Measurements from ENCODE around the gene FMC1. TPM values are rescaled to one million over a fixed set of nuclear protein-coding genes. Genes with fewer than 3 reads are reported as not detected.
"Not testable (repeated sequence)": the region's sequence is repeated elsewhere in the genome, so short reads cannot be mapped to it uniquely, and the experiment has no call there.

The FMC1 gene
- total RNA-seq, 1 experiment from 2014 or later, result 12.3 TPM

DNA sequence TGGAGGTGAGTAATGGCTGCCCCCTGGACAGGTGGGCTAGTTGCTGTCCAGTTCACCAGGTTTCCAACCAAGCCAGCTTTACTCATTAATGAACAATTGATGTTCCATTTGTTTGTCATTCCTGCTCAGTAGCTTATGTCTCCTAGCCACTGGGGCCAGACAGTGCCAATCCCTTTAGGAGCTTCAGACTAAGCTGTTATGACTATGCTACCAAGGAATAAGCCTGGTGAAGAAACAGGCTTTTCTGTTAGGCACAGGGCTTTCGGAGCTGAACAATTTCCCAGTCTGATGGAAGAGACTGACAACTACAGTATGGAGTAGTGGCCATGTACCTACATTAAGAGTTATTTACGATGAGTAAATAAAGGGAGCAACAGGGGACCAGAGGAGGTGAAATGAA, 2.1 kb upstream of the FMC1 start:
- DNase-seq (ENCODE audit: low spot score), result no peak
- in situ Hi-C loops (cut with HindIII; ENCODE audit: low sequenced_read_pairs), result no loop called here

DNA sequence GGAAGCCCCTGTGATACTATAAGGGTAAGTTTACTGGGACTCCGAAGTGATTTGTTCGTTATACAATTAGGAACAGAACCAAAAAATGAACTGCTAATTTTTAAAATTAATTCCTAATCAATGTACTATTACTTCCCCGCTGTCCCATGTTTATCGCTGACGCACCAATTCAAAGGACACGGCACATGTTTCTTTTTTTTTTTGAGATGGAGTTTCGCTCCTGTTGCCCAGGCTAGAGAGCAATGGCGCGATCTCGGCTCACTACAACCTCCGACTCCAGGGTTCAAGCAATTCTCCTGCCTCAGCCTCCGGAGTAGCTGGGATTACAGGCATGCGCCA, 1.5 kb upstream of the FMC1 start:
- in situ Hi-C loops (cut with HindIII; ENCODE audit: low sequenced_read_pairs), result no loop called here
- no peak for DNase-seq (ENCODE audit: low spot score)

DNA sequence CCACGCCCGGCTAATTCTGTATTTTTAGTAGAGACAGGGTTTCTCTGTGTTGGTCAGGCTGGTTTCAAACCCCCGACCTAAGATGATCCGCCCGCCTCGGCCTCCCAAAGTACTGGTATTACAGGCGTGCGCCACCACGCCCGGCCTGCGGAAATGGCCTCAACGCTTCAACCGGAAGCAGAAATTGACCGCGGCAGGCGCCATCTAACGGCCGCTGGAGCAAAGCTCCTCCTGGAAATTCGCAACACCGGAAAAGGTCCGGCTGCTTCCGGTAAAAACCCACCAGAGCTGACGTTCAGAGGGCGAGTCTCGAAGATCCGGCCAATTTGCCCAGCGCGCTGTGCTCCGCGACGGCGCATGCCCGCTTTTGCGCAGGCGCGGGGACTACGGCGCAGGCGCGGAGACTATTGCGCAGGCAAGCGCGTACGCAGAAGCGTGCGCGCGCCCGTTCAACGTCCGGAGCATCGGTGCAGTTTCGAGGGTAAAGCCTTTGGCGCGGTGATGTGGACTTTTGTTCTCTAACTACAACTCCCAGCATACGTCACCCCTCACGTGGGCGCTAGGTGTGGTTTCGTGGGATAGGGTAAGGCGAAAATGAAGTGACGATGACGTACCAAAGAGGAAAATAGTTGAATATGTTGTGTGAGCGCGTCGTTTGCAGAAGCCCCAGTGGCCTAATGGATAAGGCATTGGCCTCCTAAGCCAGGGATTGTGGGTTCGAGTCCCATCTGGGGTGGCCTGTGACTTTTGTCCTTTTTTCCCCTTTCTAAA, 915 bp upstream of the FMC1 start:
- peak; percentile 100 for DNase-seq (ENCODE audit: low spot score)
- in situ Hi-C loops (cut with HindIII; ENCODE audit: low sequenced_read_pairs), result no loop called here

DNA sequence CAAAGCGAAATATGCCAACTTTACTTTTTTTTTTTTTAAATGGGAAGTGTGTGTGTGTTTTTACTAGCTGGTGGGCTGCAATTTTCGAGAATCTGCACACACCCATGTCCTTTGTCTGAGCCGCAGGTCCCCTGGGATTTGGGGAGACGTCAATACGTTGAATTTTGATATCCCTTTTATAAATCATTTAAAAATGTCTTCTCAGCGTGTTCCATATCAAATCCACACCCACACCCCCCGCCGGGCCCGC, 404 bp upstream of the FMC1 start:
- in situ Hi-C loops (cut with HindIII; ENCODE audit: low sequenced_read_pairs), result no loop called here
- DNase-seq (ENCODE audit: low spot score), result no peak

DNA sequence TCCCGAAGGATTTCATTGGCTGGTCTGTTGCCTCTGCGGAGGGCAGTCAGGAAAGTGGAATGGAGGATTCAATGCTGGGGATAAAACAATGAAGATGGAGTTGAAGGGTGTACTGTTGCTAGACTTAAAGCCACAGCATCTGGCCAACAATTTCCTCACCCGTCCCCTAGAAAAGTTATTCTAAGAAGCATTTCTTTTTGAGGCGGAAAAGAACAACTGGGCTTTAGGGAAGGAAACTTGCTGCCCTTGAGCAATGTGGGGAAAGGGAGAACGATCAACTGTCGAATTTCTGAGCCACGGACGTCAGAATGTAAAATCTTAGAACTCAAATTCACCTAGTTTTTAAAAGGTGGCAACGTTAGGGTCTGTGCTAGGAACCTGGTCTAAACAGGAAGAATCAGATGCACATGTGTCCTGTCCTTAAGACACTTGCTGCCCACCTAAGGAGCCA, 664 bp downstream of the FMC1 start:
- in situ Hi-C loops (cut with HindIII; ENCODE audit: low sequenced_read_pairs), result no loop called here
- no peak for DNase-seq (ENCODE audit: low spot score)

DNA sequence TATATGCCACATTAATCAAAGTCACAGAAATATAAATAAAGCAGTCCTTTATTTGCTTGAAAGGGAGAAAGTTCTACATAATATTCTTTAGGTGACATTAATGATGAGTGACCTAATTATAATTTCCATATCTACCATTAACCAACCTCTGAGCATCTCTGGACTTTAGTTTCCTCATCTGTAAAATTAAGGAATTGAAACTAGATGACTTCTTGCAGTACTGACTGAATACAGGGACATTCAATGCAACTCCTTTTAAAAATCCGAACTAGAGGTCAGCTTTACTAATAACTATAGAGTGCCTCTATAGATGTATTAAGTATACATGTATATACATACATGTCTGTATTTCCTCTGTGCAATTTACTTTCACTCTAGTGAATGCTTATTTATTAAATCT, 3.9 kb downstream of the FMC1 start:
- DNase-seq (ENCODE audit: low spot score), result no peak
- in situ Hi-C loops (cut with HindIII; ENCODE audit: low sequenced_read_pairs), result no loop called here

DNA sequence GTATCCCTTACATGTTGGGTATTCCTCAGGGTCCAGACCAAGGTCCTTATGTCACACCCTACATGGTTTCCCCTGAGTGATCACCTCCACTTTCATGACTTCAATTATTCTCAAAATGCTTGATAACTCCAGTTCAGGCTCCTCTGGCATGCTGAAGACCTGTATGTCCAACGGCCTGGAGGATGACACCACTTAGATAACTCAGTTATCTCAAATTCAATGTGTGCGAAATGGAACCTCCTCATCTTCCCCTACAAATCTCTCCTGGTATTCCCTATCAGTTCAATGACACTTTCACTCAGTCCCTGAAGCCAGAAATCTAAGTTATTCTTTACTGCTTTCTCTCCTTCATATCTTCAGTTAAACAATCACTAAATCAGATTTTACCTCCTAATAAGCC, 9.9 kb downstream of the FMC1 start:
- in situ Hi-C loops (cut with HindIII; ENCODE audit: low sequenced_read_pairs), result no loop called here
- DNase-seq (ENCODE audit: low spot score), result no peak

DNA sequence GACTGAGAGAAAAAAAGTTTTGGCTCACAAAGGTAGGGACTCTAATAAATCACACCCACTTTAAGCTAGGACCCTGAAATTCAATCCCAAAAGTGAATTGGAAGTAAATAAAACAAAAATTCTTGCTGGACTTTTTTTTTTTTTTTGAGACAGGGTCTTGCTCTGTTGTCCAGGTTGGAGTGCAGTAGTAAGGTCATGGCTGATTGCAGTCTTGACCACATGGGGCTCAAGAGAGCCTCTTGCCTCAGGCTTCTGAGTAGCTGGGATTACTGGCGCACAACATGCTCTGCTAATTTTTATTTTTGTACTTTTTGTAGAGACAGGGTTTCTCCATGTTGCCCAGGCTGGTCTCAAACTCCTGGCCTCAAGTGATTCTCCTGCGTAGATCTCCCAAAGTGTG, 13.6 kb downstream of the FMC1 start:
- in situ Hi-C loops (cut with HindIII; ENCODE audit: low sequenced_read_pairs), result no loop called here

DNA sequence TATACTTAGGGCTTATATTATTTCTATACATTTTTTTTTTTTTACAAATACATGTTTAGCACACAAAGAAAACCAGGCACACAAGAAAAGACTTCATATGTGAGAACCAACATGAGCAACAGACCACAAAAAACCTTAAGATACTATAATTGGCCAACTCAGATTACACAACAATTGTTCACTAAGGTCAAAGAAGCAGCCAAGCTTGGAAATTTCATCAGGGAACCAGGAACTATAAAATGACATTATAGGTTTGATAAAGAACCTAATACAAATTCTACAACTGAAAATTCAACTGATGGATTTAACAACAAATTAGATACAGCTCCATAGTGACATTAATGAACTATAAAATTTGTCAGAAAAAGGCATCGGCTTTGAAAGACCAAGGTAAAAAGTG, 14.2 kb downstream of the FMC1 start:
- DNase-seq (ENCODE audit: low spot score), result no peak
- in situ Hi-C loops (cut with HindIII; ENCODE audit: low sequenced_read_pairs), result no loop called here

More for the DNA sequence above, 13.6 kb downstream of the FMC1 start:
- no peak for DNase-seq (ENCODE audit: low spot score)

DNA sequence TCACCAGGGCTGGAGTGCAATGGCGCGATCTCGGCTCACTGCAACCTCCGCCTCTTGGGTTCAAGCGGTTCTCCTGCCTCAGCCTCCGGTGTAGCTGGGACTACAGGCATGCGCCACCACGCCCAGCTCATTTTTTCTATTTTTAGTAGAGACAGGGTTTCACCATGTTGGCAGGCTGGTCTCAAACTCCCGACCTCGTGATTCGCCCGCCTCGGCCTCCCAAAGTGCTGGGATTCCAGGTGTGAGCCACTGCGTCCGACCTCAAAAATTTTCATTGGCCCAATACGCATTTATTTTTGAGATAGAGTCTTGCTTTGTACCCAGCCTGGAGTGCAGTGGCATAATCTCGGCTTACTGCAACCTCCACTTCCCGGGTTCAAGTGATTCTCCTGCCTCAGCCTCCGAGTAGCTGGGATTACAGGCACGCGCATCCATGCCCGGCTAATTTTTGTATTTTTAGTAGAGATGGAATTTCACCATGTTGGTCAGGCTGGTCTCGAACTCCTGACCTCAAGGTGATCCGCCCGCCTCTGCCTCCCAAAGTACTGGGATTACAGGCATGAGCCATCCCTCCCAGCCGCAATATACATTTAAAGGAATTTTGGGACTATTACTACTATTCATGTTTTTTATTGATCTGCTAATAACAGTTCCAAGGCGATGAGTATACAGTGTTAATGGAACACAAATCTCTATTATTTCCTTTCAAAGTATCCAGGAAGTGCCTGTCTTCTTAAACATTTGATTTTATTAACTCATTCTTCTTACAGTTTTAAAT, 16.8 kb downstream of the FMC1 start:
- DNase-seq (ENCODE audit: low spot score); in situ Hi-C loops (cut with HindIII; ENCODE audit: low sequenced_read_pairs): not testable (repeated sequence)

DNA sequence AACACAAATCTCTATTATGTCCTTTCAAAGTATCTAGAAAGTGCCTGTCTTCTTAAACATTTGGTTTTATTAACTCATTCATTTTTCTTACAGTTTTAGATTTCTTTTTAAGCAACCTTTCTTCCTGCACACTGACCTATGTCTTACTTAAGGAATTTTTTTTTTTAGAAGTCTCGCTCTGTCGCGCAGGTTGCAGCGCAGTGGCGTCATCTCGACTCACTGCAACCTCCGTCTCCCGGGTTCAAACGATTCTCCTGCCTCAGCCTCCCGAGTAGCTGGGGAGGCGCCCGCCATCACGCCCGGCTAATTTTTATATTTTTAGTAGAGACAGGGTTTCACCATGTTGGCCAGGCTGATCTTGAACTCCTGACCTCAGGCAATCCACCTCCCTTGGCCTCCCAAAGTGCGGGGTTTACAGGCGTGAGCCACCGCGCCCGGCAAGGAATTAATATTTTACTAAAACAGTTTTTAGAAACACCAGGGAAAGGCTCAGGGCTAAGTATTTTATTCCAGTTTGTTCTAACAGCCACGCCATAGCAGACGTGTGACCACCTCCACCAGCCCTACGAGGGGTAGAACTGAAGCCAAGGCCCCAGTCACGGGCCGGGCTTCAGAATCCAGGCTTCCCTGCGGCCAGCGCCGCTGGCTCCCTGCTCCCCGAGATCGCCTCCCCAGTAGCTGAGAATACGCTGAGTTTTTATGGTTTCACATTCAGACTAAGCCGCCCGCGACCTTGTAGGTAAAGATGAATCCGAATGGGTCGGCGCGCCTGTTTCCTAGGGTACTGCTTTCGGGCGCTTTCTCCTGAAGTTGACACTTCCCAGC, 17.6 kb downstream of the FMC1 start:
- in situ Hi-C loops (cut with HindIII; ENCODE audit: low sequenced_read_pairs), result no loop called here
- peak; percentile 20 for DNase-seq (ENCODE audit: low spot score)

DNA sequence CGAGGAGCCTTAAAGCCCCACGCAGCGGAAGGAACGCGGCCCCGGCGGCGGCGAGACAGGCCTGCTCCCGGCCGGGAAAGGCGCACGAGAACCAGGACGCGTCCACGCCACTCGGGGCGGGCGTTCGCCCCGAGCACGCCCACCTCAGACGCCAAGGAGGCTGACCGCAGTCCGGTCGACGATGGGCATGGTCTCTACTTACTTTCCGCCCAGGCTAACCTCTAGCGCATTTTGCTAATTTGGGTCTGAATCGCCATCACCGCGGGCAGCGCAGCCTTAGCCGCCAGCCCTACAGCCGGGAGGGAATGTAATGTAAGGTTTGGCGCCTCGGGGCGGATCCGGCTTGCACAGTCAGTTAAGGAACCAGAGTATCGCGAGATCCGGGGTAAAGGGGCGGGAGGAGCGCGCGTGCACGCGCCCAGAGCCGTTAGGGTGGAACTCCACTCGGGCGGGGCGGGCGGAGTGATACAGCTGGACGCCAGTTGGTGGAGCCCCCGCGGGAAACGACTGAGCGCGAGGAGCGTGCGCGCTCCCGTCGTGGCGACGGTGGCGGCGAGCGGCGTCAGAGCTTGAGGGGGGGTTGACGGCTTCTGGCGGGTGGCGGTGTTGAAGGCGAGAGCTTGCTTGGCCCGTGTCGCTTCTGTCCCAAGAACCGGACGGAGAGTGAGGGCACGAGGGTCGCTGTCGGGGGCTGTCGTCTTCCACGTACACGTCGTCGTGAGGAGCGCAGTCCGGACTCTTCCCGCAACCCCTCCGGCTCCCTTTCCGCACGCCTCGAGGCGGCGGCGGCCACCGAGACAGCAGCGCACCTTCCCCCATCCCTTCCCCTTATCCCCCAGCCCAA, 18.5 kb downstream of the FMC1 start, which contains the start of gene LUC7L2:
LUC7L2 (plus strand) TSS at position 529 of the 844 bp plus-strand sequence. CDS start 368 bp downstream, outside the sequence.
- peak; percentile 98 for DNase-seq (ENCODE audit: low spot score)
- in situ Hi-C loops (cut with HindIII; ENCODE audit: low sequenced_read_pairs), result no loop called here

DNA sequence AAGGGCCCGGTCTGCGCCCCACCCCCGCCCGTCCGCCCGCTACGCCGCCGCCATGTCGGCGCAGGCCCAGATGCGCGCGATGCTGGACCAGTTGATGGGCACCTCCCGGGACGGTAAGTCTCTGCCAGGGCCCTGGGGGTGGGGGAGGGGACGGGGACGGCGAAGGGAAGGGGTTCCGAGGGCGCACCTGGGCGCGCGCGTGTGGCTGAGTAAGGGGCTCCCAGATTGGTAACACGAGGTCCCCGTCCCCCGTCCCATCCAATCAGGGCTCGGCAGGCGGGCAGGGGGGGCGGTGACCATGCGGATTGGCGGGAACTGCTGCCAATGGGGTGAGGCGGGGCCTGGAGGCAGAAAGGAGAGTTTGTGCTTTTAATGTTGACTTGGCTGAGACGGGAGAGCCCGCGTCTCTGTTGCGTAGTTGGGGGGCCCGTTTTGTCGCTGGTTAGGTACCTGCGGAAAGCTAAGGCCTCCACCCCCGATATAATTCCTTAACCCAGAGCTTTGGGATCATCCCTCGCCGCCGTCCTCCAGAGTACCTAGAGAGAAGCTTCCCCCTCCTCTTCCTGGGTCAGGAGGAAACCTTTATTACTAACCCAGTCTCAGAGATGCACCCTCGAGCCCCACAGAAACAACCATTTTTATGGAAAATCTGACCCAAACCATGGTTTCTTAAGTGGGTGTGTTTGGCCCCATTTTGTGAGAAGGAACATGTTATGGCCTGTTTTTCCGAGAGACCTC, 19.2 kb downstream of the FMC1 start:
- DNase-seq (ENCODE audit: low spot score), result peak; percentile 96
- in situ Hi-C loops (cut with HindIII; ENCODE audit: low sequenced_read_pairs), result no loop called here

DNA sequence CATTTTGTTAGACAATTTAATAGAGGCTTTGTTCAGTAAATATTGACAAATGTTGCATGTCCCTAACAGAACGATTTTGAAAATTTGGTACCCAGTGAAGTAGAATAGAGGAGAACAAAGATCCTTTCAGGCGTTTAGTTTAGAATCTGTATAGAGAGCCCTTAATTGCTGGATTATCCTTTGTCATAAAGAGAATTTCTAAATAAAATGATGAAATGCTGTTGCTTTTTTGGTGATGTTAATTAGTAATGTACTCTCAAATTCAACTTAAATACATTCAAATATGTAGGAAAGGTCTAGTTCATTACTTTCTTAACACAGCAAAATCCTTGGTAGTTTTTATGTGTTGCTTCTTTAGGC, 19.8 kb downstream of the FMC1 start:
- DNase-seq (ENCODE audit: low spot score), result no peak
- in situ Hi-C loops (cut with HindIII; ENCODE audit: low sequenced_read_pairs), result no loop called here

DNA sequence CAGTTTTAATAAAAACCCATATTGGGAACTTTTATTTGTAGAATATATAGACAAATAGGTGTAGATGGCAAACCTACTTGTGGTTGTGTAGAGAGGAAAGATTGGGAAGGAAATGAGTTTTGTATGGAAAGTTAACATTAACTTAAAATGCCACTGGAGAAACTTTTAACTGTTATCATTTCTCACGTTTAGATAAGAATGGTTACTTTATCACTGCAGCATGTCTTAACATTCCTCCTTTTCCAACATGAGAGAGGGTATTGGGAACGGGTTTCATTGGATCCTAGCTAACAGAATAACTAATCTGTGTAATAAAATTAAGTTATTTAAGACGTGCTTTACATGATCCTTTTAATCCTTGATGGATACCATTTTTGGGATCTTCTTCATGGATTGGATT, 20.4 kb downstream of the FMC1 start:
- DNase-seq (ENCODE audit: low spot score), result no peak
- in situ Hi-C loops (cut with HindIII; ENCODE audit: low sequenced_read_pairs), result no loop called here

DNA sequence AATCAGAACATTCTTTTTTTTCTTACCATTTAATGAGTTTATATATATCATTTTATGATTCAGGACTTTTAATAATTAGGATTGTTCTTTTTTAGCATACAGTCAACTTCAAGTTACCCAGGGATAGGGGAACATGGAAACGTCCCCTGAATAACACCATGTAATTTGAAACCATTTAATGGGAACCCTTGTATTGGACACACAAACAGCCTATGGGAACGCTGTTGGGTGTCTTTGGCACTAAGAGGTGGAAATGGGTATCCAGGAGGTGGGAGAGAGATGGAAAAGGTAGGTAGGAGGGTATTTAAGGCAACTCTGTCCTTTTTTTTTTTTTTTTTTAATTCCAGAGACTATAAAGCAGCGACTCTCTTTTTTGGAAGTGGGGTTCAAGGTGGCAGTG, 21.2 kb downstream of the FMC1 start:
- in situ Hi-C loops (cut with HindIII; ENCODE audit: low sequenced_read_pairs), result no loop called here

DNA sequence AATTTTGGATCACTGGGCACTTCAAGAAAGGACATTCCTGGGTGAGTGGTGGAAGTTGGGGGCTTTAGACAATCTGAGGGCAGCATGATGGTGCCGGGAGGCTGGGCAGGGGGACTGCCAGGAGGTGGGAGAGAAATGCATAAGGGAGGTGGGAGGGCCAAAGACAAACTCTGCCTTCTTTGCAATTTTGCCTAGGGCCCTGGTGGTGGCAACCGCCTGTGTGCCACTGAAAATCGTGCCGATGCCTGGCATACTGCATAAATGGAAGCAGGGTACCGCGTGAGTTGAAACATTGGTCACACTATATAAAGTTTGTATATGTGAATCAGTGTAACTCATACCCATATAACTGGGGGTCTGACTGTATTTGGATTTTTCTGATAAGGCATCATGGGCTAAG, 21.8 kb downstream of the FMC1 start:
- no peak for DNase-seq (ENCODE audit: low spot score)
- in situ Hi-C loops (cut with HindIII; ENCODE audit: low sequenced_read_pairs), result no loop called here

More for the DNA sequence above, 21.2 kb downstream of the FMC1 start:
- no peak for DNase-seq (ENCODE audit: low spot score)

DNA sequence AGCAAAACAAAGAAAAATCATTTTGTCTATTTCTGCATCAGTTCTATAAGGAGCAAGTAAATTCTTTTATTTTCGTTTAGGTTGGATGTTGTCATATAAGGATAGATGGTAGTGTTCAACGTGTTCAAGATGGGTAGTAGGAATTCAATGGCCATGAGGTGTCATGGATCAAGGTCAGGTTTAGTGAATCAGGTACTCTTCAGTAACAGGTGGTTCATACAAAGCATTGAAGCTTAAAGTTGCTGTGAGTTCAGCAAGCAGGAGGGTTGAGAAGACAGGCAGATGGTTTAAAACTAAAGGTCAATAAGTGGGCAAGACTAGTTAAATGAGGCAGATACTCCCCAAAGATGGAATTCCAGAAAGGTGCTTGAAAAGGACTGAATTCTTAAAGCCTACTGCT, 24.2 kb downstream of the FMC1 start:
- DNase-seq (ENCODE audit: low spot score), result no peak
- in situ Hi-C loops (cut with HindIII; ENCODE audit: low sequenced_read_pairs), result no loop called here

DNA sequence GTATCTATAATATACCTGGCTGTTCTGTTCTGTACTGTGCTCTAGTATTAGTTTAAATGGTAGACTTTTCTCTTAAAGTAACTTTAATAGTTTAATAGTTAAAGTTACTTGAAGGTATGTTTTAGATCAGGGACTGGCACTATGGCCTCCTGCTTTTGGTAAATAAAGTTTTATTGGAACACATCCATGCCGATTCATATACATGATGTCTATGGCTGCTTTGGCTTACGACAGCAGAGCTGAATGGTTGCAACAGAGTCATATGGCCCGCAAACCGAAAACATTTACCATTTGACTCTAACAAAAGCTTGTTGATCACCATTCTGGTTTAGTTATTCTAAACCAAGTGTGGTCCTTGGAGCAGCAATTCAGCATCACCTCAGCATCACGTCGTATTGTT, 25.3 kb downstream of the FMC1 start:
- in situ Hi-C loops (cut with HindIII; ENCODE audit: low sequenced_read_pairs), result no loop called here
- no peak for DNase-seq (ENCODE audit: low spot score)

Measured in G401 (cell line).